HG03196 (cell line): ENCODE measurements around the gene ANGPT4.
"Not testable (repeated sequence)": the region's sequence is repeated elsewhere in the genome, so short reads cannot be mapped to it uniquely, and the experiment has no call there.

Experiments
- ATAC-seq: cut with Tn5 transposase; IDR thresholded peaks from one replicate; pipeline ENCODE4 v1.9.1; 2021; ENCODE audit not compliant: unreplicated experiment

Gene ANGPT4

DNA sequence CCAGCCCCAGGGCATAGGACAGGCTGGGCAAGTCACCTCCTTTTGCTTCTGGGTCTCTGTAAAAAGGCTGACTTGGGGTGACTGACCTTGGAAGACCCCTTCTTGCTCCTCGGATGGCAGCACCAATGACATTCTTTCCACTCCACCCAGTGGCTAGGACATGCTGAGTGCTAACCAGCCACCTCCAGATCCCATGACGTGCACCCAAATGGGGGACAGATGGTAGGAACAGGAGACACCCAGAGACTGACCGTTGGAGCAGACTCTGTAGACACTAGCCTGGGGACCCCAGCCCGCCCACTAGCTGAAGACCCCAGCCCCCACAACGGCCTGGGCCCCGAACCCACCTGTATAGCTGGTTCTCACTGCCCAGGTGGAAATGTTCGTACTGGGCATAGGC is 38.3 kb downstream of the ANGPT4 start:
- ATAC-seq, result no peak

DNA sequence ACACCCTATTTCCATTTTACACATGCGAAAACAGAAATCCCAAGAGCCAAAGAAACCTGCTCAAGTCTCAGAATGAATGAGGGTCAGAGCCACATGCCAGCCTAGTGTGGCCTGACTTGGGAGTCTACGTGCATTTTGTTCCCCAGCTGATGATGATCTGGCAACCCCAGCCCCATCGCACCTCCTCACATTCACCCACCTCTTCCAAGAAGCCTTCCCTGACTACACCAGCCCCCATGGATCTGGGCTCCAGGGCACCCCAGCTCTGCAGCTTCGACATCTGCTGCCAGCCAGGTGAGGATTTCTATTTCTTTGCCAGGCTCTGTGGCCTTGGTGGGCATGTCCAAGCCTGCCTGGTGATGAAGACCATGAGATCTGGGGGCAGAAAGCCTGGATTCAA is 41.0 kb downstream of the ANGPT4 start:
- ATAC-seq, result no peak

DNA sequence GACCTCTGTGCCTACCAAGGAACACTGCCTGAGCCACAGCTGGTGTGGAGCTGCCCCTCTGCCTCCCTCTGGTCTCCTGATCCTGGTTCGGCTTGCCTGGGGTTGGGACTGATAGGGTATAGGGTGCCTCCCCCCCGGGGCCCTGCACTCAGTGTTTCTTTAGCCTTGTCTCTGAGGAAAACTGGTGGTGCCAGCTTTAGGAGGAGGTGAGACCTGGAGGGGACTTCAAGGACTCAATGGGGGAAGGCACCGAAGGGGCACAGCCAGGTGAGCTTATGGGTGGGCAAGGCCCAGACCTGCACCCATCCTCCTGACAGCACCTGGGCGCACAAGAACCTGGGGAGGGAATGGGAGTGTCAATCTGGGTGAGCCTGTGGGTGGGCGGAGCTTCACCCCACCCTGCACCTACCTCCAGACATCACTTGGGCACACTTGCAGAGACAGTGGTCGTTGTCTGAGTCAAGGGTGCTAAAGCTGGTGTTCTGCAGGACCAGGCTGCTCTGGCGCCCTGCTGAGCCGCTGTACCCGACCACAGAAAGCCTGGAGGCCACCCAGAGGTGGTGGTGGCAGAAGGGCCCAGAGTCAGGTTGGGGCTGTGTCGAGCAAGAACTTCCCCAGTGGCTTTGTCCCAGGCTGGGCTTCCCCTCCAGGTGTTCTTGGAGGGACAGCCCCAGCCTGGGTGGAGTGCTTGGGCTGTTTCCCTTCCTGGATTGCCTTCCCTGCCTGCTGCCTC is 42.1 kb downstream of the ANGPT4 start:
- ATAC-seq, result no peak

DNA sequence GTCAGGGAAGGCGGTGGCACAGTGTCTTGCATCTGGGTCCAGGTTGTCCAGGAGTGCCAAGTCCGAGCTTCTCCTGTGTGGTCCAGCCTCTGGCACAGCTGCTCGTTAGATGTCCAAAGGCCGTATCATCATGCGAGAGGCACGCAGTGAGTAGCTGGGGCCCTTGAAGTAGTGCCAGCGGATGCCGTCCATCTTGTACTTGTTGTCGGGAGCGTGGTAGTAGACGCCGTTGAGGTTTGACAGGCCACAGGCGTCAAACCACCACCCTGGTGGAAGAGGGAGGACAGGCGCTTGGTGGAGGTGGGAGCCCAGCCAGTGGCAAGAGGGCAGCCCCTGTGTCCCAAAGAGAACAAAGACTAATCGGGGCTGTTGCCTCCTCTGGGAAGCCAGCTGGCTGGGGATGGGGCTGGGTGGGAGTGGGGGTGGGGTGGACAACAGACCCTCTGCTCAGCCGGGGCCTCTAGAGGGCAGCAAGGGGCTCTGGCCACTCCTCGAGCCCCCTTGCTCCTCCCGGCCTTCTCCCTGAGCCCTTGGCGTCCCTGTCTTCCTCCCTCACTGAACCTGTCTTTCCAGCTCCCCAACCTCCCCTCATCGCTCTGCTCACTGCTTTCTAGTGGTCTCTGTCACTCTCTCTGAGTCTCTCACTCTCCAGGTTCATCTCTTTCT is 43.1 kb downstream of the ANGPT4 start:
- ATAC-seq, result no peak

DNA sequence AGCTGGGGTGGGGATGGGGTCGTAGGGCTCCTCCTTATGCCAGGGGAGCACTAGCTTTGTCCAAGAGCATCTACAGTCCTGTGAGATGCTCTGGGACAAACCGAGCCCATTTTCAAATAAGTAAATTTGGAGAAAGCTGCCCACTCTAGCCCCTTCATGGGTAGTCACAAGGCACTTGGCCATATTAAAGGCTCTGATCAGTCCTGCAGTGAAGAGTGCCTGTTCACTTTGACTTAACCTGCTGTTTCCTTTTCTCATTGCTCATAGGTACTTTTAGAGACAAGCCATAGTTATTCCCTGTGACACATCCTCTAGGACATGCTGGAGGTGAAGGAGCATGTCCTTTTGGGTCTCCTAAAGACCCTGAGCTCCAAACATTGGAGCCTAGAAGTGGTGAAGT is 44.2 kb downstream of the ANGPT4 start:
- ATAC-seq, result no peak

- no peak for ATAC-seq
Observed at GRCh38 chr20:871436-871835, 44.7 kb downstream of the ANGPT4 start.

GRCh38 chr20:870758-871157 is 45.4 kb downstream of the ANGPT4 start:
- no peak for ATAC-seq

DNA sequence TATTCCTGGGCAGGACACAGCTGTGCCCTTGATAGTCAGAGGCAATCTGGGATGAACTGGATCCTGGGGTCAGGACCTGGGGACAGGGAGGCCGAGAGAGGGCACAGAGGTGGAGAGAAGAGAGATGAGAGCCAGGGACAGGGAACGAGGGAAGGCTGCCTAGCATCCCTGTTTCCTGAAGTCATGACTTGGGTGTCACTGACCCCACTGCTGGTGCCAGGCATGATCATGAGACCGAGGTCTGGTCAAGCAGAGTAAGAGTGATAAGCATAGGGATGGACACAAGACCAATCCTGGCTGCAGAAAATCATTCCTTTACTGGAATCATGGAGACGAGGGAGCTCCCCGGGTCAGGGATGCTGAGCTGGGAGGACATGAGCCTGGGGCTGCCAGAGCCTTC is 46.5 kb downstream of the ANGPT4 start:
- ATAC-seq, result no peak

GRCh38 chr20:868279-868678 is 47.9 kb downstream of the ANGPT4 start:
- no peak for ATAC-seq

DNA sequence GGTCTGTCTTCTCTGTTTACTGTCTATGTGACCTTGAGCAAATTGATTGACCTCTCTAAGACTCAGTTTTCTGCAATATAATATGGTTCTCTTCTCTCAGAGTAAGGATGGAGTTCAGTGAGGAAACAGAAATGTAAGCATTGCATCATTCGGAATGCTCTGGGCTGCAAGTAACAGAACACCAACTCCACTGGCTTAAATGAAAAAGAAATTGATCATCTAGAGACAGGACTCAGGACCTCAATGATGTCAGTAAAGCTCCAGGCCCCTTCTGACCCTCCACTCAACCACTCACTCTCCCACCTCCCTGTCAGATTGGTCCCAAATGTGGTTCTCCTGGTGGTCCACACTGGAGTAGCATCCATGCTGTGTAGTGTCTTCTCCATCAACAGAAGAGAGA is 50.7 kb downstream of the ANGPT4 start:
- ATAC-seq, result no peak

DNA sequence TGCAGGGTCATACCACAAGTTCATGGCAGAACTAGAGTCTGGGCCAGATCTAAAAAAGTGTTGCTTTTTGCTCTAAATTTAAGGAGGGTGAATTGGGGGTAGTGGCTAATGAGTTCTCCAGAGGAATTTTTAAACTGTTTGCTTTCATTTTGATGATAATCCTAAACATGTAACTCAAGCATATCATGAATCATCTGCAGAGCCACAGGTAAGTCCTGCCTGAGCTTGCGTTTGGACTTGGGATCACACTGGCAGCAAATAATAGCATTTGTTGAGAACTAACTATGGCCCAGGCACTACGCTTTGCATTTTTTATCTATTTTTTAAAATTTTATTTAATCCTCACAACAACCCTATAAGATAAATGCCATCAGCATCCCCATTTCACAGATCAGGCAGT is 55.2 kb downstream of the ANGPT4 start:
- ATAC-seq, result no peak

DNA sequence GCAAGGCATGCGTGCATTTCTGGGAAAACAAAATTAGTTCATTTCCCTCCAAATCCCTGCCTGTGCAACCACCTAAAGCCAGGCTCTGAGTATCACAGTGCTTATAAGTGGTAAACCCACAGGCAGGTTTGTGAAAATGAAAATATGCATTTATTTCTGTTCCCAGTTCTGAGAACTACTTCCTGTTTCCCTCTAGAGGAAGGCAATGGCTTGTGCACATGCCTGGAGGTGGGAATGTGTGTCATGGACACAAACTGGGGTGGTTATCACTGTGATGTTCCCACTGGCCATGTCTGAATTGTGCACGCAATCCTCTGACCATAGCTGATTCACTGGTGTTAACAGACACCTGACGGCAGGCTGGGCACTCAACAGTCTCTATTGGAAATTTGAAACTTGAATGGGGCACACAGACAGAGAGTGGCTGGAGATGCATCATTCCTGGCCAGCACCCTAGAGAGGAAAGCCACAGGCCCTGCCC is 56.3 kb downstream of the ANGPT4 start:
- no peak for ATAC-seq

GRCh38 chr20:858011-858410 is 58.1 kb downstream of the ANGPT4 start:
- ATAC-seq, result no peak

GRCh38 chr20:856361-856775 is 59.8 kb downstream of the ANGPT4 start:
- ATAC-seq, result no peak

DNA sequence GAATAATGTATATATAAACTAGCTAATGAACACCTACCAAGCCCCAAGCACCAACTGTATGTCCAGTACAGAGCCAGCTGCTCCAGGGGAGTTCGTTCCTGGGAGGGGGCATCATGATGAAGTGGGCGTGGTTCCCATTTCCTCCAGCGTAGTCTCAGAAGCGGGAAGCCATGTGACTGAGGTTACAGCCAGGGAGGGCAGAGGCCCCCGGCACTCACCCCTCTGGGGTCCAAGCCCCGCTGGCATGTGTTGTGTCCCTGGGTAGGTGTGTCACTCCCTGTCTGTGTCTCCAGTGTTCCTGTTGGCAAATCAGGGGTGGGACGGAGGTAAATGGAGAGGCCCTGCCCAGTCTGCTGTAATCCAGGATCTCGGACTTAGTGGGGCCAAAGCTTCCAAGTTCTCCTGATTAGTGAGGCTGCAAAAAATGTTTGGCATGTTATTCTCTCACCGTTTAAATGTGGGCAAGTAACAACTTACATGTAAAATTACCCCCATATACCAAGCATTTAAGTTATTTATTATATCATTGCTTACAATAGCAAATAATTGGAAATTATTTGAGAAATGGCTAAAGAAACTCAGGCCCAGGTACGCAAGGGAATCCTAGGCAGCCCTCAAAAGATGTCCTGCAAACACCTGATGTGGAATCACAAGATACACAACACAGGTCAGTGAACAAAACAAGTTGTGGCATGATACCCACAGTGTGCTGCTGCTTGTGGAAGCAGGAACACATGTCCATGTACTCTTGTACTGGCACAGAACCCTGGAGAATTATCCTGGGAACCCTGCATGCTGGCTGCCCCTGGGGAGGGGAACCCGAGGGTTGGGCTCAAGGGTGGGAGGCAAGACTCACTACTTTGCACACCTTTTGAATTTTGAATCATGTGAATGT is 60.4 kb downstream of the ANGPT4 start:
- no peak for ATAC-seq

DNA sequence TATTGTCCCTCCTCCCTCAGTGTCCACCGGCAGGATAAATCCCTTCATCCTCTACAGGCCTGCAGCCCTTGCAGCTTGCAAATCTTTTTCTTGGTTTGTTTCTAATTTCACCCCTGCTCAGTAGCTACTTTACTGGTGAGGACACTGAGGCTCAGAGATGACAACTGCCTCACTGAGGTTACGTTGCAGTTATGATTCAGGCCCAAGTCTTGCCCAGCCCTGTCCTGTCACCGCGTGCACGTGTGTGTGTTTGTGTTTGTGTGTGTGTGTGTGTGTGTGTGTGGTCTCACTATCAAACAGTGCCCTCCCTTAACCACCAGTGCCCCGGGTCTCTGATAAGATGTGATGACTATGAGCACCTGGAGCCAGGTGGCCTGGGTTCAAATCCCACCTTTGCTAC is 61.5 kb downstream of the ANGPT4 start:
- ATAC-seq, result no peak

DNA sequence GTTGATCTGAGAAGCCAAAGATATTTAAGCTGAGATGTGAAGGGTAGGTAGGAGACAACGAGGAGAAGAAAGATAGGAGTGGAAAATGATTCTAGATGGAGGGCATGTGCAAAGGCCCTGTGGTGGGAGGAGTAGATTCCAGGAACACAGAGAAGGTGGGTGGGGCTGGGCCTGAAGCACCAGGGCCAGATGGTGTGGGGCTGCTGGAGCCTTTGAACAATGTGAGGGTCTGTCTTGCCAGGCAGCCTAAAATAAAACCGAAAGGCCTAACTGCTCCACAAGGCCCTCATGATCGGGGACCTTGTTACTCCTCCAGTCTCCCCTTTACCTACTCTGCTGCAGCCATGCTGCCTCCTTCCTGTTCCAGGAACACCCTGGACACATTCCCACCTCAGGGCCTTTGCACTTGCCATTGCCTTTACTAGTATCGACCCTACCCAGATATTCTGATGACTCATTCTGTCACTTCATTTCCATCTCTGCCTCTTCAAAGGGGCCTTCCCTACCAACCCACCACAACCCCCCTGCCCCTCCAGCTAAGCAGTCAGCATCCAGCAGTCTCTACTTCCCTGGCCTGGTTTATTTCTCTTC is 62.6 kb downstream of the ANGPT4 start:
- ATAC-seq, result no peak

DNA sequence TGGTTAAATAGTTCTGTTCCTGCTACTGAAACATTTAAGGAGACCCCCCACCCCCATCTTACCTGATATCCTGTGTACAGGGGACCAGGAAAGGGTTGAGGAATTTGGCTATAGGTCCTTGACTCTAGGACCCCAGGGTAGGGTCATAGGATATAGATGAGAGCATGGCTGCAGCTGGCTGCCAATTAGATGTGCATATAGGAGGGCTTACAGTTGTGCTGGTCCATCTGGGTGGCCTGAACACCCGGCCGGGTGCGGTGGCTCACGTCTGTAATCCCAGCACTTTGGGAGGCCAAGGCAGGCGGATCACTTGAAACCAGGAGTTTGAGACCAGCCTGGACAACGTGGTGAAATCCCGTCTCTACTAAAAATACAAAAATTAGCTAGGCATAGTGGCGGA is 67.4 kb downstream of the ANGPT4 start:
- not testable (repeated sequence) for ATAC-seq

DNA sequence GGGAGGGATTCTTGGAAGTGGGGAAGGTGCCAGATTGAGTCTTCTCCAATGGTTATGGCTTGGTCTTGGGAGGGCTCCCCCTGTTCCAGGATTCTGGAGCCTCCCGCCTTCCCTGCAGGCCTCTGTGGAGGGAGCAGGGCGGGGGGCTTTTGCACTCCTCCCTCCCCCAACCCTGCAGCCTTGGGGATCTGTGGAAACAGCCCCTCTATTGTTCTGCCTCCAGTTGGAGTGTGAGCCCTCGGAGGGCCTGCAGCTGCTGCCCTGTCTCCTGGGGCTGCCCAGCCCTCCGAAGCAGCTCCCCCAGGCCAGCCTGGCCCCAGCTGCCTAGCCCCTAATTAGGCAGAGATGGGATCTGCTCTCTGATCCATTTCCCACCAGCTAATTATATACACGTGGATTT is 67.9 kb downstream of the ANGPT4 start:
- ATAC-seq, result no peak

DNA sequence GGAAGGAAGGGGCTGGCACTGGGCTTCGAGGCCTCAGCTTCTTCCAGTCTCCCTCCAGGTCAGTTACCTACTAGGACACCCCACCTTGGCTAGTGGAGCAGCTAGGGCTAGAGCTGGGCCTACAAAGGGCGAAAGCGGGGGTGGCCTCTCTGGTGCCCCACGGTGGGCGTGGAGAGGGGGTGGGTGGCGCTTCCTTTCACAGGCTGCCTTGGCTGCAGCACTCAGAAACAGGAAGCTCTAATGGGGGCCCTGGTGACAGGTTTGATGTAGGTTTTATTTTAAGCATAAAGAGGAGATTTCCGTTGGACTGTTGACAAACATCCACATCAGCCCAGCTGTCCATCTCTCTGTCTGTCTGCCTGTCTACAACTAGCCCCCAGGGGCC is 69.2 kb downstream of the ANGPT4 start:
- ATAC-seq, result no peak
